ENCODE measurements around the gene C11orf24.

DNA sequence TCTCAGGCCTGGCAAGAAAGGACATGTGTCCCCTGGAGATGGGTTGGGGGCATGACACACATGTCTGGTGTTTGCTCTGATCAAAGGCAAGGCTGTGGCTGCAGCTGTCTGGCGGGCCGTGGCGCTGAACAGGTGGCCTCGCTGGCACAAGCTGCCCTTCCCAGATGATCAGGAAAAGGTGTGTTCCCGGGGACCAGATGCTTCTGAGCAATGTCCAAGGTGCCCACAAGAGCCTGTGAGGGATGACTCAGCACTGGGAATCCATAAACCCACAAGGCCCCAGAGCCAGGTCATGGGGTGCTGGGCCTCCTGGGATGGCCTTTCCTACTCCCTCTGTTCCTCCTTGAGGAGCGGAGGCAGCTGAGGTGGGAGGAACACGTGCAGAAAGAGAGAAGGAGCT is 30.9 kb upstream of the C11orf24 start:
- TF ChIP-seq, protein P1, sequence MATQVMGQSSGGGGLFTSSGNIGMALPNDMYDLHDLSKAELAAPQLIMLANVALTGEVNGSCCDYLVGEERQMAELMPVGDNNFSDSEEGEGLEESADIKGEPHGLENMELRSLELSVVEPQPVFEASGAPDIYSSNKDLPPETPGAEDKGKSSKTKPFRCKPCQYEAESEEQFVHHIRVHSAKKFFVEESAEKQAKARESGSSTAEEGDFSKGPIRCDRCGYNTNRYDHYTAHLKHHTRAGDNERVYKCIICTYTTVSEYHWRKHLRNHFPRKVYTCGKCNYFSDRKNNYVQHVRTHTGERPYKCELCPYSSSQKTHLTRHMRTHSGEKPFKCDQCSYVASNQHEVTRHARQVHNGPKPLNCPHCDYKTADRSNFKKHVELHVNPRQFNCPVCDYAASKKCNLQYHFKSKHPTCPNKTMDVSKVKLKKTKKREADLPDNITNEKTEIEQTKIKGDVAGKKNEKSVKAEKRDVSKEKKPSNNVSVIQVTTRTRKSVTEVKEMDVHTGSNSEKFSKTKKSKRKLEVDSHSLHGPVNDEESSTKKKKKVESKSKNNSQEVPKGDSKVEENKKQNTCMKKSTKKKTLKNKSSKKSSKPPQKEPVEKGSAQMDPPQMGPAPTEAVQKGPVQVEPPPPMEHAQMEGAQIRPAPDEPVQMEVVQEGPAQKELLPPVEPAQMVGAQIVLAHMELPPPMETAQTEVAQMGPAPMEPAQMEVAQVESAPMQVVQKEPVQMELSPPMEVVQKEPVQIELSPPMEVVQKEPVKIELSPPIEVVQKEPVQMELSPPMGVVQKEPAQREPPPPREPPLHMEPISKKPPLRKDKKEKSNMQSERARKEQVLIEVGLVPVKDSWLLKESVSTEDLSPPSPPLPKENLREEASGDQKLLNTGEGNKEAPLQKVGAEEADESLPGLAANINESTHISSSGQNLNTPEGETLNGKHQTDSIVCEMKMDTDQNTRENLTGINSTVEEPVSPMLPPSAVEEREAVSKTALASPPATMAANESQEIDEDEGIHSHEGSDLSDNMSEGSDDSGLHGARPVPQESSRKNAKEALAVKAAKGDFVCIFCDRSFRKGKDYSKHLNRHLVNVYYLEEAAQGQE (IDR thresholded peaks at IDR 0.05; ENCODE audit: low read depth) = no peak
- TF ChIP-seq EZH2 (IDR thresholded peaks at IDR 0.05) (no peak), TCF7L2 (IDR thresholded peaks at IDR 0.05; ENCODE audit: borderline replicate concordance, extremely low read depth, insufficient read depth, insufficient read length) (no peak)
